Limb (tissue), 2 donors: Measurements from ENCODE around the gene RRP9.

Source experiments
- DNase-seq, 2 donors: peaks; one replicate each; pipeline ENCODE4 v3.0.0-alpha.2; 2016; ENCODE audit errors: extremely low spot score in 2 of 2

RRP9 gene

GRCh38 chr3:51971350-51971749 lies 29.6 kb upstream of the RRP9 start:
- DNase-seq = no peak

- no peak for DNase-seq
Observed at GRCh38 chr3:51970606-51971300, 29.0 kb upstream of the RRP9 start.

GRCh38 chr3:51969841-51970240 lies 28.1 kb upstream of the RRP9 start:
- DNase-seq = no peak

- DNase-seq = no peak
Observed at GRCh38 chr3:51968883-51969678, 27.4 kb upstream of the RRP9 start.

- DNase-seq = peak; percentile 32 to 77
Observed at GRCh38 chr3:51968170-51968775, 26.6 kb upstream of the RRP9 start.

- DNase-seq = peak; percentile 36 to 84
Observed at GRCh38 chr3:51967384-51968169, 25.9 kb upstream of the RRP9 start, which contains the start of gene PCBP4. TSS of gene PCBP4 (minus strand) at chr3:51967454. CDS start at chr3:51961240, 6,214 bp downstream.

- DNase-seq = no peak
Observed at GRCh38 chr3:51966922-51967383, 25.2 kb upstream of the RRP9 start.

- DNase-seq = no peak
Observed at GRCh38 chr3:51966486-51966885, 24.8 kb upstream of the RRP9 start.

GRCh38 chr3:51966016-51966415 lies 24.3 kb upstream of the RRP9 start:
- no peak for DNase-seq

- no peak for DNase-seq
Observed at GRCh38 chr3:51964521-51964920, 22.8 kb upstream of the RRP9 start.

- DNase-seq = peak; percentile 27 to 78
Observed at GRCh38 chr3:51963951-51964451, 22.3 kb upstream of the RRP9 start.

- DNase-seq = peak in 1 of 2 donors; percentile 12
Observed at GRCh38 chr3:51962854-51963530, 21.3 kb upstream of the RRP9 start.

- DNase-seq = no peak
Observed at GRCh38 chr3:51961602-51962569, 20.2 kb upstream of the RRP9 start.

- DNase-seq = no peak
Observed at GRCh38 chr3:51961011-51961410, 19.3 kb upstream of the RRP9 start.

GRCh38 chr3:51960386-51960785 lies 18.7 kb upstream of the RRP9 start:
- no peak for DNase-seq

- DNase-seq = no peak
Observed at GRCh38 chr3:51959651-51960050, 17.9 kb upstream of the RRP9 start.

- DNase-seq = no peak
Observed at GRCh38 chr3:51958603-51959521, 17.2 kb upstream of the RRP9 start.

GRCh38 chr3:51957520-51958205 lies 16.0 kb upstream of the RRP9 start:
- DNase-seq = no peak
